ENCODE data around the gene COL5A1.
"Not testable (repeated sequence)": the region's sequence is repeated elsewhere in the genome, so short reads cannot be mapped to it uniquely, and the experiment has no call there.

Gene COL5A1

GRCh38 chr9:134662143-134662876 lies 20.7 kb downstream of the COL5A1 start:
- H3K4me3 ChIP-seq (ENCODE audit: low read depth, low read length): no peak overlapping the region
- no peak for TF ChIP-seq CTCF (IDR thresholded peaks at IDR 0.05; ENCODE audit: control insufficient read depth, extremely low read depth, insufficient read depth)
- DNase-seq (ENCODE audit: low read depth): no peak

DNA sequence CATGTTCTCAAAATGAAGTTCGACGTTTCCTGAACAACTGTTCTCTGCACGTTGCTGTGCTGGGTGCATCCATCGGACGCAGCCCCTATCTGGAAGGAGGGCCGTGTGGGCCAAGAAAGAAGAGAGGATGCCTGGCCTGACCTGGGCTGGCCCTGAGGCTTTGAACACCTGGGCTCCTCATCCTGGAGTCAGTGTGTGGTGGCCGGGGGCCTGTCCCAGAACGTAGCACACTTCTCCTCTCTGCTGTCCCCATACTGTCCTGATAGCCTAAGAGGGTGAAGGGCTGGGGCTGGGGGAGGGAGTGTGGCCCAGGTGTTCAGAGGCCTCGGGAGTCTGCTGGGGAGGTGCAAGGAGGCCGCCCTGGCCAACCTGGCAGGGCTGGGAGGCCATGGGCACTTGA lies 21.5 kb downstream of the COL5A1 start:
- DNase-seq (ENCODE audit: low read depth): no peak
- no peak overlapping the region for H3K4me3 ChIP-seq (ENCODE audit: low read depth, low read length)
- no peak for TF ChIP-seq CTCF (IDR thresholded peaks at IDR 0.05; ENCODE audit: control insufficient read depth, extremely low read depth, insufficient read depth)

DNA sequence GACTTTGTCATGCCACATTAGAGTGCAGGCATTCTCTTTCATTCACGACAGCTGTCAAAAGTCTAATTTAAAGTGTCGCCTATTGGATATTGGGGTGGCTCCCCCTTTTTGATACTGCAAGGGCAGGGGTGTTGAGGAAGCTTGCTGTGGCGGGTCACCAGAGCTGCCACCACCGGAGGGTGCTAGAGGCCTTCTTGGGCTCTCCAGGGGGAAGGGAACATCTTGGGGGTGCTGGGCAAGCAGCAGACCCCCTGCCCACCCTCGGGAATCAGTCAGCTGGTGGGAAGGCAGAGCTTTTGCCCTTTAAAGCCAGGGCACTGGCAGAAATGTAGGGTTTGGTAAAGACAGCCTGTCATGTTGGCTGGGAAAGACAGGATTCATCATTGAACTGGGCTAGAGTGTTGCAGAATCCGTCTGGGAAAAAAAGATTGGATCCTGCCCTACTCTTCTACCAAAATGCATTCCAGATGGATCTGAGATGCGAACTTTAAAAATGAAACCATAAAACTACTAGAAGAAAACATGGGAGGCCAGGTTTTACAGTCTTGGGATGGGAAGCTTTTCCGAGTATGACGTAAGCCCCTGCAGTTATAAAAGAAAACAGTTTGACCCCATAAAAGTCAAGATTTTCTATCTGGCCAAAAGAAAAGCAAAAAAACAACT lies 22.3 kb downstream of the COL5A1 start:
- no peak for TF ChIP-seq CTCF (IDR thresholded peaks at IDR 0.05; ENCODE audit: control insufficient read depth, extremely low read depth, insufficient read depth)
- no peak for DNase-seq (ENCODE audit: low read depth)
- no peak overlapping the region for H3K4me3 ChIP-seq (ENCODE audit: low read depth, low read length)

DNA sequence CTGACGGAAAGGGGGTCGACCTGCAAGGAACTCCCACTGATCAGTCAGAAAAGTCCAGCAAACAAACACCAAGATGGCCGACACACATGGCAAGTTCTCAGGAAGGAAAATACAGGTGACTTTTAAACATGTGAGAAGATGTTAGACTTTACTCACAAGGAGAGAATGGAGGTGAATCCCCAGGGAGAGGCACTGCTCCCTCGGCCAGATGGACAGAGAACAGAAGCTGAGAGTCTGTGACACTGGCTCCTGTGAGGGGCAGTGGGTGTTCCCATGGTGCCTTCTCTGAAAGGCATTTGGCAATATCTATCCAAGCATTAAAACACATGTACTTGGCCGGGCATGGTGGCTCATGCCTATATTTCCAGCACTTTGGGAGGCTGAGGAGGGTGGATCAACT lies 22.8 kb downstream of the COL5A1 start:
- no peak overlapping the region for H3K4me3 ChIP-seq (ENCODE audit: low read depth, low read length)
- no peak for DNase-seq (ENCODE audit: low read depth)
- TF ChIP-seq CTCF (IDR thresholded peaks at IDR 0.05; ENCODE audit: control insufficient read depth, extremely low read depth, insufficient read depth): no peak

DNA sequence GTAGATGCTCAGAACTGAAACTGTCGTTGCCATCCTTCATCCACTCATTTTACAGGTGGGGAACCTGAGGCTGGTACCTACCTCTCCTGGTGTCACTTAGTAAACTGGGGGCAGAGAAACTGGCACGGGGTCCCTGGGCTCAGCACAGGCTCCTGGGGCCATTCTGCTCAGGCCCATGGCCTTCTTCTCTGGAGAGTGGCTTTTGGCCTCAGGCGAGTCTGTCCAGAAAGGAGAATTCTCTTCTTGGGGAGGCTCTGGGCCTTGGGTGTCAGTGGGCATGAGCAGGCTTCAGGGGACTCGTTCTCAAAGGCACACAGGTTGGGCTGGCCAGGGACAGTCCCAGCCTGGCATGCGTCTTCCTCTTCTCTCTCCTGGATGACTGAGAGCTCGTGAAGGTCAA lies 24.6 kb downstream of the COL5A1 start:
- no peak overlapping the region for H3K4me3 ChIP-seq (ENCODE audit: low read depth, low read length)
- DNase-seq (ENCODE audit: low read depth): no peak
- TF ChIP-seq CTCF (IDR thresholded peaks at IDR 0.05; ENCODE audit: control insufficient read depth, extremely low read depth, insufficient read depth): no peak

GRCh38 chr9:134666831-134667230 lies 25.2 kb downstream of the COL5A1 start:
- TF ChIP-seq CTCF (IDR thresholded peaks at IDR 0.05; ENCODE audit: control insufficient read depth, extremely low read depth, insufficient read depth): no peak

GRCh38 chr9:134668977-134669376 lies 27.4 kb downstream of the COL5A1 start:
- not testable (repeated sequence) for H3K4me3 ChIP-seq (ENCODE audit: low read depth, low read length); DNase-seq (ENCODE audit: low read depth)

More at GRCh38 chr9:134666831-134667230, 25.2 kb downstream of the COL5A1 start:
- H3K4me3 ChIP-seq (ENCODE audit: low read depth, low read length): no peak overlapping the region
- no peak for DNase-seq (ENCODE audit: low read depth)

Measured in LNCaP clone FGC (cell line).